Thoracic aorta (tissue), 2 donors: ENCODE results near the gene KCNK13. TPM values are rescaled to one million over a fixed set of nuclear protein-coding genes. Genes with fewer than 3 reads are reported as not detected.

Source experiments
- ATAC-seq: fragments of 150-250 bp; one replicate; pipeline ENCODE4 v1.8.0; 2017; ENCODE audit warnings: low read depth; ENCODE audit not compliant: insufficient number of reproducible peaks, low FRiP score
- DNase-seq: peaks from one replicate; pipeline ENCODE4 v3.0.0-alpha.2; 2020; ENCODE audit warnings: low spot score
- H3K27ac ChIP-seq, 2 donors: fragments of 200-600 bp; sonication (generic); 1 replicate in 1 of 2; 2 replicates in 1 of 2; pipeline ENCODE4 v1.5.1; 2016; ENCODE audit warnings: mild to moderate bottlenecking in 2 of 2, moderate library complexity in 2 of 2
- H3K27me3 ChIP-seq: fragments of 200-600 bp; sonication (generic); replicated peaks from 2 replicates; pipeline ENCODE4 v1.6.0; 2016; ENCODE audit warnings: mild to moderate bottlenecking; ENCODE audit not compliant: insufficient read depth
- H3K36me3 ChIP-seq: fragments of 200-600 bp; sonication (generic); one replicate; pipeline ENCODE4 v1.5.1; 2016
- H3K4me1 ChIP-seq, 2 donors: fragments of 200-600 bp; sonication (generic); 1 replicate in 1 of 2; 2 replicates in 1 of 2; pipeline versions ENCODE4 v1.5.1 to v1.6.0; 2016; ENCODE audit warnings: low read depth in 2 of 2, mild to moderate bottlenecking in 1 of 2; ENCODE audit not compliant: control insufficient read depth in 1 of 2
- H3K4me3 ChIP-seq: fragments of 200-600 bp; sonication (generic); 2 replicates; pipeline ENCODE4 v1.5.1; 2016; ENCODE audit warnings: mild to moderate bottlenecking
- H3K9me3 ChIP-seq: fragments of 200-600 bp; sonication (generic); 2 replicates; pipeline ENCODE4 v1.5.1; 2016
- CTCF ChIP-seq: fragments of 200-600 bp; sonication (generic); IDR thresholded peaks from one replicate; pipeline ENCODE4 v1.5.1; 2019; ENCODE audit warnings: antibody characterized with exemption
- total RNA-seq, 2 donors: library from RNA; depleted of rRNA; stranded (reverse); fragments of >200 nt; gene quantifications; one replicate each; pipeline versions ENCODE4 v1.1.0 to v1.2.3, GENCODE V29; 2016

KCNK13 gene
- total RNA-seq, 2 donors from 2014 or later = 0.14 to 0.92 TPM

- Histone ChIP-seq H3K9me3 (no peaks in the 10 kb centered on the region), H3K27me3 (no peaks in the 10 kb centered on the region), H3K4me1 (no peaks in the 10 kb centered on the region), H3K36me3 (no peaks in the 10 kb centered on the region), H3K27ac (no peak overlapping the region), H3K4me3 (no peak overlapping the region)
- TF ChIP-seq CTCF = no peak
- ATAC-seq (no peak), DNase-seq (no peak)
Measured at GRCh38 chr14:90137807-90138206, 76.0 kb downstream of the KCNK13 start.

GRCh38 chr14:90139199-90139598, 77.4 kb downstream of the KCNK13 start:
- Histone ChIP-seq H3K4me3 (no peak overlapping the region), H3K36me3 (no peaks in the 10 kb centered on the region), H3K4me1 (no peaks in the 10 kb centered on the region), H3K27me3 (no peaks in the 10 kb centered on the region), H3K9me3 (no peaks in the 10 kb centered on the region), H3K27ac (no peak overlapping the region)
- ATAC-seq (no peak), DNase-seq (no peak)
- no peak for TF ChIP-seq CTCF

- no peaks in the 10 kb centered on the region for H3K9me3 ChIP-seq
- no peaks in the 10 kb centered on the region for H3K36me3 ChIP-seq
- no peak for ATAC-seq
- TF ChIP-seq CTCF = no peak
- H3K4me1 ChIP-seq = no peaks in the 10 kb centered on the region
- no peak overlapping the region for H3K4me3 ChIP-seq
- H3K27me3 ChIP-seq = no peaks in the 10 kb centered on the region
- no peak overlapping the region for H3K27ac ChIP-seq
- DNase-seq = no peak
Measured at GRCh38 chr14:90140298-90140955, 78.6 kb downstream of the KCNK13 start.

GRCh38 chr14:90140956-90141316, 79.1 kb downstream of the KCNK13 start:
- Histone ChIP-seq H3K36me3 (no peaks in the 10 kb centered on the region), H3K9me3 (no peaks in the 10 kb centered on the region), H3K27me3 (no peaks in the 10 kb centered on the region), H3K27ac (no peak overlapping the region), H3K4me3 (no peak overlapping the region), H3K4me1 (no peaks in the 10 kb centered on the region)
- ATAC-seq = no peak
- no peak for TF ChIP-seq CTCF
- no peak for DNase-seq

- TF ChIP-seq CTCF = no peak
- ATAC-seq = no peak
- DNase-seq = no peak
- Histone ChIP-seq H3K36me3 (no peaks in the 10 kb centered on the region), H3K4me1 (no peaks in the 10 kb centered on the region), H3K27me3 (no peaks in the 10 kb centered on the region), H3K9me3 (no peaks in the 10 kb centered on the region), H3K4me3 (no peak overlapping the region), H3K27ac (no peak overlapping the region)
Measured at GRCh38 chr14:90153429-90153828, 91.6 kb downstream of the KCNK13 start.
